Spleen (tissue), 11 donors: Measurements from ENCODE around the gene PRTN3. TPM values are rescaled to one million over a fixed set of nuclear protein-coding genes. Genes with fewer than 3 reads are reported as not detected.
"Not testable (repeated sequence)": the region's sequence is repeated elsewhere in the genome, so short reads cannot be mapped to it uniquely, and the experiment has no call there.

ENCODE experiments used
- DNase-seq: peaks from one replicate; pipeline ENCODE4 v3.0.0-alpha.2; 2020
- H3K27ac ChIP-seq, 8 donors: fragments of 200-600 bp; sonication (generic) in 7 of 8; 1 replicate in 4 of 8; 2 replicates in 4 of 8; pipeline versions ENCODE4 v1.5.0 to v1.8.0; 2016 to 2021; ENCODE audit warnings: inconsistent platforms in 4 of 8, mild to moderate bottlenecking in 4 of 8, moderate library complexity in 1 of 8
- H3K27me3 ChIP-seq, 7 donors: fragments of 200-600 bp; sonication (generic) in 6 of 7; replicated peaks in 1 of 7; 1 replicate in 4 of 7; 2 replicates in 3 of 7; pipeline versions ENCODE4 v1.5.0 to v1.8.0; 2016 to 2021; ENCODE audit warnings: inconsistent platforms in 3 of 7, mild to moderate bottlenecking in 1 of 7
- H3K36me3 ChIP-seq, 6 donors: fragments of 200-600 bp; sonication (generic) in 5 of 6; 1 replicate in 4 of 6; 2 replicates in 2 of 6; pipeline versions ENCODE4 v1.5.0 to v1.8.0; 2016 to 2021; ENCODE audit warnings: inconsistent platforms in 2 of 6
- H3K4me1 ChIP-seq, 6 donors: fragments of 200-600 bp; sonication (generic) in 5 of 6; 1 replicate in 3 of 6; 2 replicates in 3 of 6; pipeline versions ENCODE4 v1.5.0 to v1.8.0; 2016 to 2021; ENCODE audit warnings: inconsistent platforms in 3 of 6
- H3K4me3 ChIP-seq, 8 donors: fragments of 200-600 bp; sonication (generic) in 7 of 8; 1 replicate in 4 of 8; 2 replicates in 4 of 8; pipeline versions ENCODE4 v1.5.0 to v1.8.0; 2016 to 2021; ENCODE audit warnings: inconsistent platforms in 4 of 8, mild to moderate bottlenecking in 4 of 8, moderate library complexity in 2 of 8
- H3K9me3 ChIP-seq, 8 donors: fragments of 200-600 bp; sonication (generic) in 7 of 8; 1 replicate in 4 of 8; 2 replicates in 4 of 8; pipeline versions ENCODE4 v1.5.0 to v1.8.0; 2016 to 2021; ENCODE audit warnings: inconsistent platforms in 4 of 8
- CTCF ChIP-seq, 11 experiments: fragments of 200-600 bp in 7 of 11; fragments of 450-650 bp in 4 of 11; sonication (generic) in 4 of 11; IDR thresholded peaks in 8 of 11; conservative IDR thresholded peaks in 3 of 11; 1 replicate in 7 of 11; 2 replicates in 4 of 11; pipeline versions ENCODE4 v1.4.0 to v1.8.0; 2016 to 2021; ENCODE audit warnings: antibody characterized with exemption in 11 of 11, inconsistent platforms in 4 of 11, mild to moderate bottlenecking in 1 of 11
- POLR2A ChIP-seq, 3 donors: fragments of 450-650 bp; IDR thresholded peaks; one replicate each; pipeline ENCODE4 v1.5.1; 2017; ENCODE audit warnings: antibody characterized with exemption in 3 of 3, mild to moderate bottlenecking in 1 of 3
- POLR2AphosphoS5 ChIP-seq, 3 donors: sonication (generic); formaldehyde crosslinking; IDR thresholded peaks; one replicate each; pipeline ENCODE4 v1.5.1; 2017; ENCODE audit warnings: antibody characterized with exemption in 3 of 3
- WGBS, 5 donors: extraction: QIAGEN DNeasy Blood & Tissue Kit in 3 of 5; methylation state at CpG; one replicate each; pipeline versions ENCODE4 v1.1.5 to v1.1.7; 2013 to 2018; 5-methylcytosine and 5-hydroxymethylcytosine counted together
- intact Hi-C: fragments of 100-400 bp; cut with DNase I; formaldehyde crosslinking; loops from one replicate; pipeline ENCODE4 v1.15.0; 2023; ENCODE audit warnings: low total_unique reads
- polyA plus RNA-seq, 3 donors: library from polyadenylated mRNA; stranded (reverse); fragments of 200-250 nt; gene quantifications; one replicate each; pipeline ENCODE4 v1.2.1, GENCODE V29; 2013
- total RNA-seq, 7 donors: library from RNA; depleted of rRNA in 3 of 7; stranded (reverse); fragments of >200 nt in 3 of 7; fragmentation: NEBNext Ultra II Directional in 4 of 7; extraction: Animal tissue kit (Norgen Biotek cat#: 25700) in 4 of 7; gene quantifications; one replicate each; pipeline versions ENCODE4 v1.1.0 to v1.2.1, GENCODE V29; 2016 to 2021
- donor health status: healthy with polysubstance abuse.
- donor health status: DM: no; HTN: no; CAD: no; lungs with moderate emphysema.
- donor health status: DM: no; HTN: no; CAD: no.
- donor health status: Bipolar disorder and iron deficiency.
- donor health status: healthy.
- donor health status: DM: no; HTN: no; CAD: no.
- donor health status: DM: yes; HTN: yes; CAD: no.

PRTN3 gene
- total and polyA plus RNA-seq, 10 donors = 0.89 to 168 (median 7.9) TPM

- Histone ChIP-seq H3K9me3 (no peaks in the 10 kb centered on the region), H3K4me3 (no peak overlapping the region), H3K27me3 (peaks cover under 1 to 100% (median 67%) of the 10 kb centered on the region in 7 donors), H3K36me3 (no peaks in the 10 kb centered on the region), H3K27ac (peak overlapping the region in 3 of 8 donors; percentile 15 to 79 (median 63)), H3K4me1 (peaks cover 0 to 74% (median 37%) of the 10 kb centered on the region in 6 donors)
- intact Hi-C loops = no loop called here
- TF ChIP-seq POLR2AphosphoS5 (IDR thresholded peaks at IDR 0.05) = no peak
- TF ChIP-seq POLR2A (IDR thresholded peaks at IDR 0.05) = no peak
- TF ChIP-seq CTCF (IDR thresholded peaks at IDR 0.05 in 8 of 11, conservative IDR thresholded peaks at IDR 0.05 in 3 of 11) = no peak
- 25 to 46% (median 36%) methylated on average over 10 to 12 of the region's 12 CpGs for WGBS, 5 donors
- DNase-seq = peak; percentile 42
Observed at GRCh38 chr19:848386-848921, 7.7 kb downstream of the PRTN3 start.

GRCh38 chr19:849195-849594, 8.4 kb downstream of the PRTN3 start:
- Histone ChIP-seq H3K4me1 (peaks cover 0 to 68% (median 31%) of the 10 kb centered on the region in 6 donors), H3K27ac (peak overlapping the region in 3 of 8 donors; percentile 15 to 79 (median 63)), H3K27me3 (peaks cover 0 to 97% (median 64%) of the 10 kb centered on the region in 7 donors)
- H3K9me3 ChIP-seq, DNase-seq, H3K36me3 ChIP-seq, intact Hi-C loops, H3K4me3 ChIP-seq: not testable (repeated sequence)
- 62 to 84% (median 74%) methylated on average over 8 of the region's 8 CpGs for WGBS, 5 donors

GRCh38 chr19:850221-850978, 9.6 kb downstream of the PRTN3 start:
- Histone ChIP-seq H3K36me3 (no peaks in the 10 kb centered on the region), H3K4me3 (peak overlapping the region in 1 of 8 donors; percentile 5), H3K9me3 (no peaks in the 10 kb centered on the region), H3K4me1 (peaks cover 0 to 60% (median 30%) of the 10 kb centered on the region in 6 donors), H3K27ac (peak overlapping the region in 7 of 8 donors; percentile 60 to 82 (median 79)), H3K27me3 (peaks cover 0 to 97% (median 55%) of the 10 kb centered on the region in 7 donors)
- TF ChIP-seq CTCF (IDR thresholded peaks at IDR 0.05 in 8 of 11, conservative IDR thresholded peaks at IDR 0.05 in 3 of 11) (no peak), POLR2AphosphoS5 (IDR thresholded peaks at IDR 0.05) (peak; percentile 80 to 88 (median 81))
- 20 to 24% (median 21%) methylated on average over 17 to 28 of the region's 28 CpGs for WGBS, 5 donors
- intact Hi-C loops = loop anchor here (10.0 kb wide), 1 partner anchor 76 kb away; no protein-coding TSS in a partner anchor
- DNase-seq = peak; percentile 81

GRCh38 chr19:850979-851335, 10.2 kb downstream of the PRTN3 start:
- Histone ChIP-seq H3K27ac (peak overlapping the region in 7 of 8 donors; percentile 60 to 82 (median 79)), H3K27me3 (peaks cover 0 to 97% (median 50%) of the 10 kb centered on the region in 7 donors), H3K4me3 (peak overlapping the region in 1 of 8 donors; percentile 5), H3K36me3 (no peaks in the 10 kb centered on the region), H3K9me3 (no peaks in the 10 kb centered on the region), H3K4me1 (peaks cover 0 to 54% (median 27%) of the 10 kb centered on the region in 6 donors)
- intact Hi-C loops = loop anchor here (10.0 kb wide), 1 partner anchor 76 kb away; no protein-coding TSS in a partner anchor
- DNase-seq = no peak
- TF ChIP-seq POLR2AphosphoS5 (IDR thresholded peaks at IDR 0.05) (no peak), CTCF (IDR thresholded peaks at IDR 0.05 in 8 of 11, conservative IDR thresholded peaks at IDR 0.05 in 3 of 11) (no peak), POLR2A (IDR thresholded peaks at IDR 0.05) (no peak)
- 29 to 52% (median 39%) methylated on average over 5 to 13 of the region's 13 CpGs for WGBS, 5 donors
